Stomach smooth muscle (tissue), 2 donors: Measurements from ENCODE around the gene PHGDH.
"Not testable (repeated sequence)": the region's sequence is repeated elsewhere in the genome, so short reads cannot be mapped to it uniquely, and the experiment has no call there.

Experiments
- H3K27ac ChIP-seq: one replicate; pipeline ENCODE4 v1.7.0; 2013; ENCODE audit warnings: mild to moderate bottlenecking, low read length, inconsistent platforms
- H3K27me3 ChIP-seq, 2 donors: one replicate each; pipeline ENCODE4 v1.7.0; 2013; ENCODE audit warnings: low read length in 2 of 2; ENCODE audit not compliant: insufficient read depth in 2 of 2, control insufficient read depth in 1 of 2
- H3K36me3 ChIP-seq, 2 donors: one replicate each; pipeline ENCODE4 v1.7.0; 2013; ENCODE audit warnings: low read length in 2 of 2; ENCODE audit not compliant: control insufficient read depth in 2 of 2, insufficient read depth in 2 of 2
- H3K4me1 ChIP-seq: one replicate; pipeline ENCODE4 v1.7.0; 2013; ENCODE audit warnings: low read length; ENCODE audit not compliant: control insufficient read depth, insufficient read depth
- H3K4me3 ChIP-seq, 2 donors: one replicate each; pipeline ENCODE4 v1.7.0; 2013; ENCODE audit warnings: low read length in 2 of 2
- H3K9ac ChIP-seq, 2 donors: one replicate each; pipeline ENCODE4 v1.7.0; 2013; ENCODE audit warnings: low read length in 2 of 2, mild to moderate bottlenecking in 1 of 2
- H3K9me3 ChIP-seq, 2 donors: one replicate each; pipeline ENCODE4 v1.7.0; 2013; ENCODE audit warnings: low read length in 2 of 2; ENCODE audit not compliant: control insufficient read depth in 2 of 2
- donor health status: healthy.
- donor health status: Pancreatic carcinoma.

Gene PHGDH

GRCh38 chr1:119697598-119697997, 14.1 kb upstream of the PHGDH start:
- H3K36me3 ChIP-seq: no peaks in the 10 kb centered on the region
- H3K27ac ChIP-seq: no peak overlapping the region

GRCh38 chr1:119700326-119700725, 11.4 kb upstream of the PHGDH start:
- H3K4me1 ChIP-seq: no peaks in the 10 kb centered on the region
- H3K9me3 ChIP-seq: peaks cover 0 to 3% of the 10 kb centered on the region in 2 donors
- H3K9ac ChIP-seq: no peak overlapping the region
- no peaks in the 10 kb centered on the region for H3K36me3 ChIP-seq
- H3K27me3 ChIP-seq: no peaks in the 10 kb centered on the region
- H3K4me3 ChIP-seq: no peak overlapping the region
- H3K27ac ChIP-seq: no peak overlapping the region

More at GRCh38 chr1:119697598-119697997, 14.1 kb upstream of the PHGDH start:
- H3K4me1 ChIP-seq: no peaks in the 10 kb centered on the region
- no peaks in the 10 kb centered on the region for H3K27me3 ChIP-seq
- no peak overlapping the region for H3K9ac ChIP-seq
- H3K4me3 ChIP-seq: no peak overlapping the region
- peaks cover 0 to 3% of the 10 kb centered on the region in 2 donors for H3K9me3 ChIP-seq

GRCh38 chr1:119701659-119702058, 10.1 kb upstream of the PHGDH start:
- Histone ChIP-seq H3K36me3 (no peaks in the 10 kb centered on the region), H3K27ac (no peak overlapping the region), H3K9me3 (peaks cover 0 to 3% of the 10 kb centered on the region in 2 donors), H3K27me3 (no peaks in the 10 kb centered on the region), H3K9ac (no peak overlapping the region), H3K4me3 (no peak overlapping the region), H3K4me1 (no peaks in the 10 kb centered on the region)

DNA sequence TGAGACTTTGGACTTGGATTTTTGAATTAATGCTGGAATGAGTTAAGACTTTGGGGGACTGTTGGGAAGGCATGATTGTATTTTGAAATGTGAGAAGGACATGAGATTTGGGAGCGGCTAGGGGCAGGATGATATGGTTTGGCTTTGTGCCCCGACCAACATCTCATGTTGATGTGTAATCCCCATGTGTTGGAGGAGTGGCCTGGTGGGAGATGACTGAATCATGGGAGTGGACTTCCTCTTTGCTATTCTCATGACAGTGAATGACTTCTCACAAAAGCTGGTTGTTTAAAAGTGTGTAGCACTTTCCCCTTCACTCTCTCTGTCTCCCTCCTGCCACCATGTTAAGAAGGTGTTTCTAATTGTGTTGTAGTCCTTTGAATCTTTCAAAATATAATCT, 9.3 kb upstream of the PHGDH start:
- H3K27ac ChIP-seq: no peak overlapping the region
- no peak overlapping the region for H3K9ac ChIP-seq
- H3K4me1 ChIP-seq: no peaks in the 10 kb centered on the region
- H3K27me3 ChIP-seq: no peaks in the 10 kb centered on the region
- peaks cover 0 to 3% of the 10 kb centered on the region in 2 donors for H3K9me3 ChIP-seq
- no peak overlapping the region for H3K4me3 ChIP-seq
- H3K36me3 ChIP-seq: no peaks in the 10 kb centered on the region

DNA sequence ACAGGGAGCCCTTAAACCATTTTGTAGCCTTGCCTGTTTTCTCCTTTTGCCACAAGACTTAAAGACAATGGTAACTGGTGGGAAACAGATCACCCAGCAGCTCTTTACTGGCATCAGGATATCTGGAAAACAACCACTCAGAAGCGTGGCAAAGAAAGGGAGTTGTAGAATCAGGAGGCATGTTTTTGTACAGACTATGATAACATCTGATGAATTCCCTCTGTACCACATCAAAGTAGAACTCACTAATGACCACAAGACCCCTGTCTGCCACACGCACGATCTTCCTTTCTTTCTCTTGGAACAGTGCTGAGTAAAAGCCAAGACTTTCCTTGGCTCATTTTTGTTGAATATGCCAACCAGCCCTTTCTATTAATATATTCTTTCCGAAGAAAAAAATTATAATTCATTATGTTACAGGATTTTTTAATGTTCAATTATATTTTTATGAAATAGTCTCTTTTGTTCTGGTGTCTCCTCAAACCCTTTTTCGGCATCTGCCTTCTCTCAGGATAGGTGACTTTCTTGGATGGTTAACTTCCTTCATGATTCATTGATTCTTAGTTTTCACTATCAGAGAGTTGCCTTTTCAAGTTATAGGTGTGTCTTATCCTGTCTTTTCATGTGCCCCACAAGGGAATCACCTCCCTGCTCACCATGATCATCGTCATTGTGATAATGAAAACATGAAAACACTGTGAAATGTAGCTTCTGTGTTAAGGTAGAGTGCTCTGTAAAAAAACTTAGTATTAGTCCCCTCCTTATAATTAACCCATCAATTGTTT, 7.9 kb upstream of the PHGDH start:
- Histone ChIP-seq H3K27me3 (no peaks in the 10 kb centered on the region), H3K9me3 (peaks cover 0 to 3% of the 10 kb centered on the region in 2 donors), H3K9ac (no peak overlapping the region), H3K36me3 (no peaks in the 10 kb centered on the region), H3K4me3 (no peak overlapping the region), H3K4me1 (no peaks in the 10 kb centered on the region), H3K27ac (no peak overlapping the region)

GRCh38 chr1:119706599-119706998, 5.1 kb upstream of the PHGDH start:
- not testable (repeated sequence) for H3K4me3 ChIP-seq, H3K36me3 ChIP-seq, H3K4me1 ChIP-seq, H3K9me3 ChIP-seq, H3K9ac ChIP-seq, H3K27ac ChIP-seq, H3K27me3 ChIP-seq

DNA sequence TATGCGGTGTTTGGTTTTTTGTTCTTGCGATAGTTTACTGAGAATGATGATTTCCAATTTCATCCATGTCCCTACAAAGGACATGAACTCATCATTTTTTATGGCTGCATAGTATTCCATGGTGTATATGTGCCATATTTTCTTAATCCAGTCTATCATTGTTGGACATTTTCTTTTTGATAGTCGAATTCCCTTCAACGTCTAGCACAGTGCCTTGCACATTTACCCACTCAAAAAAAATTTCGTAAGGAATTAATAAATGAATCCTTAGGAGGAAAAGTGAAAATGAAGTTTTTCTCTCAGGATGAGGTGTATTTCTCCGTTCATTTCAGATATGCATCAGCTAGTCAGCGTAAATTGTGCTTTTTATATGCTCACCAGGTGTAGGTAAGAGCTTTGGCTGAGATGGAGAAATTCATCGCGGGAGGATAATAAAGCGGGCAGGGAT, 354 bp upstream of the PHGDH start:
- H3K27me3 ChIP-seq, H3K36me3 ChIP-seq, H3K9ac ChIP-seq, H3K9me3 ChIP-seq: not testable (repeated sequence)
- peak overlapping the region; percentile 83 to 92 for H3K4me3 ChIP-seq
- peaks cover 27% of the 10 kb centered on the region for H3K4me1 ChIP-seq
- H3K27ac ChIP-seq: peak overlapping the region; percentile 55

GRCh38 chr1:119712342-119713038, 756 bp downstream of the PHGDH start:
- H3K9me3 ChIP-seq: no peaks in the 10 kb centered on the region
- peak overlapping the region; percentile 65 to 68 for H3K9ac ChIP-seq
- H3K27ac ChIP-seq: peak overlapping the region; percentile 69
- no peaks in the 10 kb centered on the region for H3K27me3 ChIP-seq
- H3K36me3 ChIP-seq: no peaks in the 10 kb centered on the region
- H3K4me3 ChIP-seq: peak overlapping the region; percentile 83 to 92
- H3K4me1 ChIP-seq: peaks cover 27% of the 10 kb centered on the region

GRCh38 chr1:119713039-119713748, 1.5 kb downstream of the PHGDH start:
- Histone ChIP-seq H3K4me1 (peaks cover 27% of the 10 kb centered on the region), H3K9me3 (no peaks in the 10 kb centered on the region), H3K4me3 (peak overlapping the region; percentile 55 to 92), H3K27me3 (no peaks in the 10 kb centered on the region), H3K9ac (peak overlapping the region; percentile 64 to 65), H3K27ac (peak overlapping the region; percentile 69), H3K36me3 (no peaks in the 10 kb centered on the region)

DNA sequence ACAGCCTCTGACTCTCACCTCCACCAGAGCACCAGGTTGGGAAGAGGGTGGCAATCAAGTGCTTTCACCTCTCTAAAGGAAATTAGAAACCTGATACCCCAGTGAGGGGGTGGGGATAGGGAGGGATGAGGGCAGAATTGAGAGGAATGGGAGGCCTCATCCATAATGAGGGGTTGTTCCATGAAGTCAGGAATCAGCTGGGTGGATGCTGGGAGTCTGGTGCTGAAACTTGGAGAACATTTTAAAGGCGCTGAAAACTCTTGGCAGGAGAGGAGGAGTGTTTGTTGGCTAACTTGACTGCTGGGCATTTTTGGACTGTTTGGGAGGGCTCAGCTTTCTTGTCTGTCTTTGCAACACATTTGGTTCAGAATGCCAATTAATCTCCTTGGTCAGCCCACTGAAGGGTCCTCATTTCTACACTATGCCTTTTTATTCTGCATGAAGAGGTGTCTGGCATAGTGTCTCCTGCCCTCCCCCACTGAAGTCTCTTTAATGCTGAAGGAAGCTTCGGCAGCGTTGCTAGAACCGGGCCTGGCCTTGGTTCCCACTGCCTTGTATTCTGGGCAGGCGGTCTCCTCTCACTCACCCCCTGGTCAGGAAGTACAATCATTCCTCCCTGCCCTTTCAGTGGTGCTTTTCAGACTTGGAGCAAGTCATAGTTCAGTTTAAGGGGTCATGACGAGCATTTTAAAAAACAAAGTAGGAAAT, 2.2 kb downstream of the PHGDH start:
- H3K27ac ChIP-seq: peak overlapping the region; percentile 69
- H3K9me3 ChIP-seq: no peaks in the 10 kb centered on the region
- H3K27me3 ChIP-seq: no peaks in the 10 kb centered on the region
- peak overlapping the region; percentile 29 to 65 for H3K9ac ChIP-seq
- peaks cover 27% of the 10 kb centered on the region for H3K4me1 ChIP-seq
- H3K4me3 ChIP-seq: peak overlapping the region; percentile 44 to 92
- no peaks in the 10 kb centered on the region for H3K36me3 ChIP-seq
